Activated naive CD8-positive, alpha-beta T cell treated with anti-CD3 and anti-CD28 coated beads, Interleukin-2, amount 10 ng/mL, durations not matched to agents 7 days and 5 days (primary cell): ENCODE measurements around the gene ARL10. TPM values are rescaled to one million over a fixed set of nuclear protein-coding genes. Genes with fewer than 3 reads are reported as not detected.

ENCODE experiments used
- ATAC-seq: fragments of 150-1000 bp; cut with Tn5 transposase; one replicate; pipeline ENCODE4 v1.10.0; 2021; ENCODE audit warnings: low read depth, moderate library complexity
- POLR2A ChIA-PET: fragments of 350-600 bp; sonication (Branson Sonifier 250); formaldehyde crosslinking; loops from one replicate; lab custom pipeline; 2021; ENCODE audit warnings: antibody characterized with exemption; lab: Charles Lee
- DNase-seq: peaks from one replicate; pipeline ENCODE4 v3.0.0; 2021
- H3K27ac Mint-ChIP-seq: one replicate; pipeline ENCODE4 v1.8.0; 2022; ENCODE audit warnings: mild to moderate bottlenecking, mixed read lengths
- H3K27me3 Mint-ChIP-seq: one replicate; pipeline ENCODE4 v1.8.0; 2022; ENCODE audit warnings: mild to moderate bottlenecking, moderate library complexity, mixed read lengths
- H3K36me3 Mint-ChIP-seq: one replicate; pipeline ENCODE4 v1.8.0; 2021; ENCODE audit warnings: mild to moderate bottlenecking, mixed read lengths
- H3K4me1 Mint-ChIP-seq: one replicate; pipeline ENCODE4 v1.8.0; 2021; ENCODE audit warnings: mixed read lengths
- H3K4me3 Mint-ChIP-seq: one replicate; pipeline ENCODE4 v1.8.0; 2022; ENCODE audit warnings: mild to moderate bottlenecking, moderate library complexity, mixed read lengths
- H3K9me3 Mint-ChIP-seq: one replicate; pipeline ENCODE4 v1.8.0; 2021; ENCODE audit warnings: mixed read lengths
- microRNA-seq: library from miRNA; unstranded; fragments of <30 nt; microRNA quantifications from one replicate; pipeline ENCODE4 v1.2.0, GENCODE V29; 2022
- total RNA-seq, 2 experiments: library from RNA; stranded (reverse); gene quantifications; one replicate each; pipeline ENCODE4 v1.2.3, GENCODE V29; 2021

Gene ARL10
- total RNA-seq, 2 experiments from 2014 or later, result 10.5 to 12.5 TPM

DNA sequence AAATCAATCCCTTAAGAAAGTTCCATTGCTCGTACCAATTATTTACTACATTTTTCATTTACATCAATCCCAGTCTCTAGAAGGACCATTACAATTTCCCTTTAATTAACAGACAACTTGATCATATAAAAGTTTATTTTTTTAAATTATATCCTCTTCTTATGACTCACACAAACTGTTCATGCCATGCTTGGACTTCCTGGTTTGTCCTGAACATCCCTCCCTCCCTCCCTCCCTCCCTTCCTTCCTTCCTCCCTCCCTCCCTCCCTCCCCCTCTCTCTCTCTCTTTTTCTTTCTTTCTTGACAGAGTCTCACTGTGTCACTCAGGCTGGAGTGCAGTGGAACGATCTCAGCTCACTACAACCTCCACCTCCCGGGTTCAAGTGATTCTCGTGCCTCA, 62.7 kb downstream of the ARL10 start:
- no peak for ATAC-seq
- Mint-ChIP-seq H3K27me3 (peaks cover 10% of the 10 kb centered on the region), H3K27ac (no peak overlapping the region), H3K4me3 (no peak overlapping the region), H3K9me3 (peaks cover 10% of the 10 kb centered on the region), H3K4me1 (peaks cover 14% of the 10 kb centered on the region), H3K36me3 (peaks cover 9% of the 10 kb centered on the region)
- no peak for DNase-seq
- POLR2A ChIA-PET, result no interaction called here

DNA sequence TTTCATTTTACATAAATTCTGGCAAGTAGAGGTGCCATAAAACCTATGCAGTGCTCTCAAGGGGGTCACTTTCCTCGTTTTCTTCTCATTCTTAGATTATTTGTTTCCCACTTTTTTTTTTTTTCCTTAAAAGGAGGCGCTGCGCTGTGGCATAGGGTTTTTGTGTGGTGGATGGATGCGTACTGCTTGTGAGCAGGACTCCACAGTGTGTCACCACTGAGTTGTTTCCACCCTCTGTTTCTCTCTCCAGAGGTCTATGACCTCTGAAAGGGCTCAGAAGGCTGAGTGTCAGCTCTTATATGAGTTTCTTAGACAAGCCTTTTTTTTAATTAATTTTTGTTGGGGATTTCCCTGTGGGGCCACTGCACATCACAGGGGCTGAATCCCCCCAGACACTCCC, 64.7 kb downstream of the ARL10 start:
- Mint-ChIP-seq H3K27me3 (peaks cover 10% of the 10 kb centered on the region), H3K36me3 (peaks cover 9% of the 10 kb centered on the region), H3K4me1 (peaks cover 14% of the 10 kb centered on the region), H3K4me3 (peak overlapping the region; percentile 14), H3K27ac (peak overlapping the region; percentile 71), H3K9me3 (peaks cover 9% of the 10 kb centered on the region)
- DNase-seq (no peak), ATAC-seq (peak; percentile 77)
- POLR2A ChIA-PET, result interaction anchor here (1.0 to 1.2 kb wide), 2 partner anchors 17 to 108 kb away, joined by 3 read pairs; no protein-coding TSS in a partner anchor

Small RNA genes lying within 50 kb of the gene (microRNA-seq; reads per million reads assigned to microRNA genes)
- gene MIR1271, result 11.2 reads per million, percentile 16 among the genes with 10 or more reads in this experiment

Other genes starting within 250 kb of the ARL10 start
- 10 to 100 TPM; 31.6 to 33.2 TPM for gene SIMC1, start 127.1 kb upstream of the ARL10 start, total RNA-seq
- gene KIAA1191, start 3.7 kb upstream of the ARL10 start, total RNA-seq, result 10 to 100 TPM; 70.0 to 72.0 TPM
- 10 to 100 TPM; 27.5 to 30.3 TPM for gene NOP16, start 23.1 kb downstream of the ARL10 start, total RNA-seq
- gene HIGD2A, start 23.3 kb downstream of the ARL10 start, total RNA-seq, result 10 to 100 TPM; 97.6 to 97.7 TPM
- 10 to 100 TPM; 52.8 to 53.1 TPM for gene CLTB, start 51.1 kb downstream of the ARL10 start, total RNA-seq
- 10 to 100 TPM; 32.4 TPM for gene FAF2, start 82.9 kb downstream of the ARL10 start, total RNA-seq
- gene RNF44, start 171.9 kb downstream of the ARL10 start, total RNA-seq, result 100 to 1,000 TPM; 162 to 166 TPM
- 1 to 10 TPM; 2.4 to 3.8 TPM for gene CDHR2, start 183.9 kb downstream of the ARL10 start, total RNA-seq
- gene GPRIN1, start 244.7 kb downstream of the ARL10 start, total RNA-seq, result 1 to 10 TPM; 1.5 to 1.6 TPM